Adrenal gland (tissue), 12 donors: Measurements from ENCODE around the gene MCCD1. TPM values are rescaled to one million over a fixed set of nuclear protein-coding genes. Genes with fewer than 3 reads are reported as not detected.

Experiments
- polyA plus RNA-seq, 3 donors: library from polyadenylated mRNA; stranded (reverse); fragments of 200-250 nt in 2 of 3; fragments of 350-450 nt in 1 of 3; fragmentation: Illumina TruSeq in 1 of 3; extraction: RNeasy Lipid Tissue Mini Kit (QIAGEN cat#74804) in 1 of 3; gene quantifications; one replicate each; pipeline ENCODE4 v1.2.3, GENCODE V29; 2013 to 2014
- small RNA-seq, 2 donors: library from RNA; depleted of rRNA; stranded (forward); fragments of <200 nt; gene quantifications; one replicate each; pipeline ENCODE3, GENCODE V24; 2016
- total RNA-seq, 9 donors: library from RNA; depleted of rRNA in 4 of 9; stranded (reverse); fragments of >200 nt in 4 of 9; fragments of 120-200 nt in 1 of 9; fragmentation: NEBNext Ultra II Directional in 1 of 9; extraction: Animal tissue kit (Norgen Biotek cat#: 25700) in 1 of 9; gene quantifications; one replicate each; pipeline versions ENCODE4 v1.1.0 to v1.2.4, GENCODE V29; 2013 to 2023
- donor health status: healthy with polysubstance abuse.
- donor health status: Bipolar disorder and iron deficiency.
- donor health status: DM: yes; HTN: yes; CAD: no.
- donor health status: DM: no; HTN: no; CAD: no.
- donor health status: DM: no; HTN: no; CAD: no.
- donor health status: DM: yes; HTN: yes; CAD: no.

Gene MCCD1
- total and polyA plus RNA-seq, 12 donors: not detected

Small RNA genes within 50 kb of the gene (small RNA-seq; reads per million reads assigned to genes)
- gene AL663061.1 (0 reads per million in 2 donors), gene RF00019 (0 reads per million in 2 donors), gene SNORD117 (193 to 247 reads per million in 2 donors), gene SNORD84 (0 reads per million in 2 donors)

Other genes starting within 250 kb of the MCCD1 start
- gene HLA-B, start 171.8 kb upstream of the MCCD1 start, total RNA-seq: 1,000 to 10,000 TPM in 8 of 9 donors, 100 to 1,000 TPM in 1; 248 to 3,150 (median 1,269) TPM
- 1,000 to 10,000 TPM in 1 of 3 donors, 100 to 1,000 TPM in 2; 615 to 1,099 (median 618) TPM for gene HLA-B, start 171.8 kb upstream of the MCCD1 start, polyA plus RNA-seq
- 10 to 100 TPM; 12.2 to 58.7 (median 29.1) TPM for gene MICA, start 125.4 kb upstream of the MCCD1 start, total RNA-seq
- 10 to 100 TPM; 36.0 to 66.0 (median 45.6) TPM for gene MICA, start 125.4 kb upstream of the MCCD1 start, polyA plus RNA-seq
- gene MICB, start 30.8 kb upstream of the MCCD1 start, total RNA-seq: 1 to 10 TPM; 1.1 to 3.3 (median 3.0) TPM
- 1 to 10 TPM in 2 of 3 donors, under 1 TPM in 1; 0.57 to 3.0 (median 2.7) TPM for gene MICB, start 30.8 kb upstream of the MCCD1 start, polyA plus RNA-seq
- gene DDX39B, start 13.0 kb downstream of the MCCD1 start, total RNA-seq: 100 to 1,000 TPM; 155 to 345 (median 287) TPM
- gene DDX39B, start 13.0 kb downstream of the MCCD1 start, polyA plus RNA-seq: 100 to 1,000 TPM; 167 to 969 (median 968) TPM
- gene ATP6V1G2, start 17.6 kb downstream of the MCCD1 start, total RNA-seq: 1 to 10 TPM in 7 of 9 donors, under 1 TPM in 2; 0.87 to 4.8 (median 2.8) TPM
- 1 to 10 TPM; 2.8 to 6.6 (median 5.6) TPM for gene ATP6V1G2, start 17.6 kb downstream of the MCCD1 start, polyA plus RNA-seq
- gene NFKBIL1, start 18.6 kb downstream of the MCCD1 start, total RNA-seq: 10 to 100 TPM; 15.1 to 33.6 (median 27.9) TPM
- gene NFKBIL1, start 18.6 kb downstream of the MCCD1 start, polyA plus RNA-seq: 10 to 100 TPM in 2 of 3 donors, 1 to 10 TPM in 1; 5.0 to 46.2 (median 27.6) TPM
- 1 to 10 TPM in 2 of 9 donors, not detected in 7; 1.2 to 1.4 TPM for gene LTA, start 43.3 kb downstream of the MCCD1 start, total RNA-seq
- gene LTA, start 43.3 kb downstream of the MCCD1 start, polyA plus RNA-seq: under 1 TPM in 2 of 3 donors, not detected in 1; 0.20 to 0.72 TPM
- 1 to 10 TPM in 5 of 9 donors, under 1 TPM in 3, not detected in 1; 0.33 to 3.2 (median 1.2) TPM for gene TNF, start 46.6 kb downstream of the MCCD1 start, total RNA-seq
- gene TNF, start 46.6 kb downstream of the MCCD1 start, polyA plus RNA-seq: 1 to 10 TPM in 1 of 3 donors, under 1 TPM in 2; 0.22 to 1.0 (median 0.81) TPM
- gene LTB, start 53.5 kb downstream of the MCCD1 start, total RNA-seq: 1 to 10 TPM in 3 of 9 donors, under 1 TPM in 3, not detected in 3; 0.35 to 4.3 (median 0.95) TPM
- 1 to 10 TPM in 2 of 3 donors, under 1 TPM in 1; 0.31 to 6.7 (median 4.8) TPM for gene LTB, start 53.5 kb downstream of the MCCD1 start, polyA plus RNA-seq
- gene LST1, start 57.3 kb downstream of the MCCD1 start, total RNA-seq: 10 to 100 TPM in 8 of 9 donors, 1 to 10 TPM in 1; 5.8 to 29.0 (median 16.9) TPM
- 10 to 100 TPM in 2 of 3 donors, 1 to 10 TPM in 1; 9.7 to 67.8 (median 49.2) TPM for gene LST1, start 57.3 kb downstream of the MCCD1 start, polyA plus RNA-seq
- under 1 TPM in 1 of 9 donors, not detected in 8; 0.46 TPM for gene NCR3, start 64.0 kb downstream of the MCCD1 start, total RNA-seq
- under 1 TPM in 2 of 3 donors, not detected in 1; 0.10 to 0.24 TPM for gene NCR3, start 64.0 kb downstream of the MCCD1 start, polyA plus RNA-seq
- gene AIF1, start 86.3 kb downstream of the MCCD1 start, total RNA-seq: 100 to 1,000 TPM in 1 of 9 donors, 10 to 100 TPM in 8; 15.3 to 104 (median 64.7) TPM
- 10 to 100 TPM; 61.4 to 81.6 (median 73.0) TPM for gene AIF1, start 86.3 kb downstream of the MCCD1 start, polyA plus RNA-seq
- 100 to 1,000 TPM in 5 of 9 donors, 10 to 100 TPM in 4; 31.9 to 198 (median 103) TPM for gene PRRC2A, start 91.8 kb downstream of the MCCD1 start, total RNA-seq
- 100 to 1,000 TPM in 2 of 3 donors, 10 to 100 TPM in 1; 55.6 to 419 (median 330) TPM for gene PRRC2A, start 91.8 kb downstream of the MCCD1 start, polyA plus RNA-seq
- 100 to 1,000 TPM; 113 to 336 (median 299) TPM for gene BAG6, start 123.7 kb downstream of the MCCD1 start, total RNA-seq
- gene BAG6, start 123.7 kb downstream of the MCCD1 start, polyA plus RNA-seq: 100 to 1,000 TPM; 170 to 799 (median 668) TPM
- 1 to 10 TPM in 8 of 9 donors, not detected in 1; 2.3 to 4.7 (median 3.7) TPM for gene APOM, start 126.9 kb downstream of the MCCD1 start, total RNA-seq
- 10 to 100 TPM in 2 of 3 donors, 1 to 10 TPM in 1; 6.4 to 18.2 (median 10.7) TPM for gene APOM, start 126.9 kb downstream of the MCCD1 start, polyA plus RNA-seq
- gene C6orf47, start 131.8 kb downstream of the MCCD1 start, total RNA-seq: 10 to 100 TPM; 23.8 to 37.0 (median 27.2) TPM
- gene C6orf47, start 131.8 kb downstream of the MCCD1 start, polyA plus RNA-seq: 10 to 100 TPM; 17.9 to 23.6 (median 20.0) TPM
- gene GPANK1, start 136.0 kb downstream of the MCCD1 start, total RNA-seq: 10 to 100 TPM; 10.2 to 61.2 (median 16.9) TPM
- 10 to 100 TPM in 2 of 3 donors, 1 to 10 TPM in 1; 7.4 to 18.3 (median 17.6) TPM for gene GPANK1, start 136.0 kb downstream of the MCCD1 start, polyA plus RNA-seq
- gene CSNK2B, start 137.1 kb downstream of the MCCD1 start, total RNA-seq: 100 to 1,000 TPM; 142 to 324 (median 177) TPM
- gene CSNK2B, start 137.1 kb downstream of the MCCD1 start, polyA plus RNA-seq: 100 to 1,000 TPM; 171 to 239 (median 236) TPM
- gene LY6G5B, start 141.0 kb downstream of the MCCD1 start, total RNA-seq: 10 to 100 TPM in 1 of 9 donors, 1 to 10 TPM in 6, under 1 TPM in 2; 0.48 to 13.3 (median 3.4) TPM
- 10 to 100 TPM in 1 of 3 donors, 1 to 10 TPM in 2; 4.2 to 13.4 (median 8.1) TPM for gene LY6G5B, start 141.0 kb downstream of the MCCD1 start, polyA plus RNA-seq
- gene LY6G5C, start 152.1 kb downstream of the MCCD1 start, total RNA-seq: 1 to 10 TPM in 5 of 9 donors, under 1 TPM in 3, not detected in 1; 0.39 to 2.5 (median 1.8) TPM
- 1 to 10 TPM in 2 of 3 donors, under 1 TPM in 1; 0.75 to 3.6 (median 3.1) TPM for gene LY6G5C, start 152.1 kb downstream of the MCCD1 start, polyA plus RNA-seq
- gene ABHD16A, start 174.4 kb downstream of the MCCD1 start, total RNA-seq: 10 to 100 TPM; 48.0 to 64.4 (median 54.9) TPM
- 10 to 100 TPM; 38.7 to 73.1 (median 62.9) TPM for gene ABHD16A, start 174.4 kb downstream of the MCCD1 start, polyA plus RNA-seq
- under 1 TPM in 1 of 9 donors, not detected in 8; 0.44 TPM for gene LY6G6F, start 177.9 kb downstream of the MCCD1 start, total RNA-seq
- not detected for gene LY6G6F, start 177.9 kb downstream of the MCCD1 start, polyA plus RNA-seq
- gene LY6G6D, start 186.4 kb downstream of the MCCD1 start, total RNA-seq: not detected
- not detected for gene LY6G6D, start 186.4 kb downstream of the MCCD1 start, polyA plus RNA-seq
- gene LY6G6C, start 192.8 kb downstream of the MCCD1 start, total RNA-seq: not detected
- gene LY6G6C, start 192.8 kb downstream of the MCCD1 start, polyA plus RNA-seq: not detected
- gene MPIG6B, start 194.4 kb downstream of the MCCD1 start, total RNA-seq: under 1 TPM in 2 of 9 donors, not detected in 7; 0.22 to 0.65 TPM
- gene MPIG6B, start 194.4 kb downstream of the MCCD1 start, polyA plus RNA-seq: under 1 TPM in 2 of 3 donors, not detected in 1; 0.07 to 0.08 TPM
- gene DDAH2, start 200.3 kb downstream of the MCCD1 start, total RNA-seq: 10 to 100 TPM; 21.1 to 52.7 (median 31.5) TPM
- gene DDAH2, start 200.3 kb downstream of the MCCD1 start, polyA plus RNA-seq: 100 to 1,000 TPM in 2 of 3 donors, 1 to 10 TPM in 1; 6.4 to 202 (median 138) TPM
- 100 to 1,000 TPM; 176 to 426 (median 217) TPM for gene CLIC1, start 207.6 kb downstream of the MCCD1 start, total RNA-seq
- gene CLIC1, start 207.6 kb downstream of the MCCD1 start, polyA plus RNA-seq: 100 to 1,000 TPM; 109 to 252 (median 146) TPM
- 10 to 100 TPM in 3 of 9 donors, 1 to 10 TPM in 6; 3.0 to 16.7 (median 5.9) TPM for gene MSH5, start 211.0 kb downstream of the MCCD1 start, total RNA-seq
- 10 to 100 TPM in 2 of 3 donors, 1 to 10 TPM in 1; 3.6 to 24.5 (median 16.8) TPM for gene MSH5, start 211.0 kb downstream of the MCCD1 start, polyA plus RNA-seq
- gene SAPCD1, start 233.7 kb downstream of the MCCD1 start, total RNA-seq: 1 to 10 TPM in 1 of 9 donors, under 1 TPM in 3, not detected in 5; 0.46 to 2.3 (median 0.84) TPM
- gene SAPCD1, start 233.7 kb downstream of the MCCD1 start, polyA plus RNA-seq: 10 to 100 TPM in 1 of 3 donors, 1 to 10 TPM in 1, under 1 TPM in 1; 0.75 to 17.2 (median 6.0) TPM
- gene VWA7, start 248.4 kb downstream of the MCCD1 start, total RNA-seq: 1 to 10 TPM in 2 of 9 donors, under 1 TPM in 7; 0.17 to 2.3 (median 0.36) TPM
- gene VWA7, start 248.4 kb downstream of the MCCD1 start, polyA plus RNA-seq: 1 to 10 TPM in 2 of 3 donors, under 1 TPM in 1; 0.74 to 8.1 (median 1.1) TPM